A549 (cell line): ENCODE results near the gene PHLPP2.

Experiments used
- MAFK ChIP-seq: fragments of 450-650 bp; IDR thresholded peaks from 2 replicates; pipeline ENCODE4 v1.6.1; 2014; ENCODE audit not compliant: partially characterized antibody
- POLR2A ChIP-seq: IDR thresholded peaks from 2 replicates; pipeline ENCODE4 v1.6.1; 2012; ENCODE audit warnings: mild to moderate bottlenecking, low read length
- TF ChIP-seq, protein P1 (sequence below): fragments of >200 bp; sonication (Bioruptor Twin); formaldehyde crosslinking; IDR thresholded peaks from 3 replicates; pipeline ENCODE4 v1.5.1; 2016

DNA sequence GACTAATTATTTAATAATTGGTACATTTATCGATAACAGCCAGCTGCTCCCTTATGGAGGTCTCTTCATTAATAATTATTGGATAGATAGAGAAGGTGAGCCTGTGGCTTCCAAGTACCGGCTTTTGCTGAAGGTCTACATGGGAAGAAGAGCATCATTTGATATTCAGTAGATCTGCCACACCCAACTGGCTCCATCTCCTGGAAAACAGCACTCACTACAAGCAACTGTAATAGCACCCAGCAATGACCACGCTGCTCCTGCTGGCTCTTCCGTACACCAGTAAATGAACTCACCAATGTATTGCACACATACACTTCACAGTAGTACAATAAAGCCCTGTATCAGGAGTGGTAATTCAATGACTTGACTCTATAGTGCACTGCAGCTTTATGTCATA lies 79.1 kb downstream of the PHLPP2 start:
- TF ChIP-seq MAFK: no peak
- TF ChIP-seq POLR2A: no peak
- TF ChIP-seq, protein P1, sequence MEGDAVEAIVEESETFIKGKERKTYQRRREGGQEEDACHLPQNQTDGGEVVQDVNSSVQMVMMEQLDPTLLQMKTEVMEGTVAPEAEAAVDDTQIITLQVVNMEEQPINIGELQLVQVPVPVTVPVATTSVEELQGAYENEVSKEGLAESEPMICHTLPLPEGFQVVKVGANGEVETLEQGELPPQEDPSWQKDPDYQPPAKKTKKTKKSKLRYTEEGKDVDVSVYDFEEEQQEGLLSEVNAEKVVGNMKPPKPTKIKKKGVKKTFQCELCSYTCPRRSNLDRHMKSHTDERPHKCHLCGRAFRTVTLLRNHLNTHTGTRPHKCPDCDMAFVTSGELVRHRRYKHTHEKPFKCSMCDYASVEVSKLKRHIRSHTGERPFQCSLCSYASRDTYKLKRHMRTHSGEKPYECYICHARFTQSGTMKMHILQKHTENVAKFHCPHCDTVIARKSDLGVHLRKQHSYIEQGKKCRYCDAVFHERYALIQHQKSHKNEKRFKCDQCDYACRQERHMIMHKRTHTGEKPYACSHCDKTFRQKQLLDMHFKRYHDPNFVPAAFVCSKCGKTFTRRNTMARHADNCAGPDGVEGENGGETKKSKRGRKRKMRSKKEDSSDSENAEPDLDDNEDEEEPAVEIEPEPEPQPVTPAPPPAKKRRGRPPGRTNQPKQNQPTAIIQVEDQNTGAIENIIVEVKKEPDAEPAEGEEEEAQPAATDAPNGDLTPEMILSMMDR: peak; percentile 39
